HepG2 (cell line): ENCODE measurements around the gene CD7. TPM values are rescaled to one million over a fixed set of nuclear protein-coding genes. Genes with fewer than 3 reads are reported as not detected.
A peak's percentile ranks its signal among the peaks of the same experiment; 100 is the strongest.

Experiments used
- AKNA ChIP-seq: sonication (generic); formaldehyde crosslinking; IDR thresholded peaks from 2 replicates; pipeline ENCODE4 v1.4.0; 2020; ENCODE audit warnings: missing genetic modification reagents, borderline replicate concordance
- DBP ChIP-seq: sonication (generic); formaldehyde crosslinking; IDR thresholded peaks from 2 replicates; pipeline ENCODE4 v1.4.0; 2020; ENCODE audit warnings: missing genetic modification reagents; ENCODE audit errors: not compliant biosample characterization
- DNMT3B ChIP-seq: conservative IDR thresholded peaks from 2 replicates; pipeline ENCODE4 v1.6.1; 2016; ENCODE audit warnings: missing biosample characterization, control low read depth
- KDM5B ChIP-seq: sonication (generic); formaldehyde crosslinking; IDR thresholded peaks from 2 replicates; pipeline ENCODE4 v1.4.0; 2020; ENCODE audit warnings: missing genetic modification reagents, mild to moderate bottlenecking, borderline replicate concordance
- KMT2B ChIP-seq: IDR thresholded peaks from 2 replicates; pipeline ENCODE4 v1.6.1; 2016; ENCODE audit warnings: missing genetic modification reagents, missing compliant biosample characterization
- LRRFIP1 ChIP-seq: sonication (generic); formaldehyde crosslinking; conservative IDR thresholded peaks from 2 replicates; pipeline ENCODE4 v1.4.0; 2020; ENCODE audit warnings: missing genetic modification reagents
- PHF8 ChIP-seq: sonication (generic); formaldehyde crosslinking; IDR thresholded peaks from 2 replicates; pipeline ENCODE4 v1.5.0; 2020; ENCODE audit warnings: missing genetic modification reagents
- PLRG1 ChIP-seq: fragments of 450-650 bp; conservative IDR thresholded peaks from 2 replicates; pipeline ENCODE4 v1.6.1; 2016
- TBX3 ChIP-seq: fragments of 450-650 bp; IDR thresholded peaks from 2 replicates; pipeline ENCODE4 v1.6.1; 2017; ENCODE audit warnings: antibody characterized with exemption, mild to moderate bottlenecking, inconsistent platforms, borderline replicate concordance
- ZBTB20 ChIP-seq: sonication (generic); formaldehyde crosslinking; IDR thresholded peaks from 2 replicates; pipeline ENCODE4 v1.8.1; 2023; ENCODE audit warnings: missing genetic modification reagents, low read depth, mild to moderate bottlenecking, borderline replicate concordance
- ZBTB34 ChIP-seq: sonication (generic); formaldehyde crosslinking; IDR thresholded peaks from 2 replicates; pipeline ENCODE4 v1.8.0; 2022; ENCODE audit warnings: mild to moderate bottlenecking, missing genetic modification reagents
- ZFP91 ChIP-seq: sonication (generic); formaldehyde crosslinking; IDR thresholded peaks from 2 replicates; pipeline ENCODE4 v1.9.0; 2022; ENCODE audit warnings: missing genetic modification reagents, mild to moderate bottlenecking, borderline replicate concordance
- ZNF24 ChIP-seq: fragments of 450-650 bp; IDR thresholded peaks from 2 replicates; pipeline ENCODE4 v1.6.1; 2017; ENCODE audit warnings: antibody characterized with exemption, mild to moderate bottlenecking
- ZNF335 ChIP-seq: sonication (generic); formaldehyde crosslinking; IDR thresholded peaks from 2 replicates; pipeline ENCODE4 v1.4.0; 2020; ENCODE audit warnings: missing genetic modification reagents
- ZSCAN25 ChIP-seq: sonication (generic); formaldehyde crosslinking; IDR thresholded peaks from 2 replicates; pipeline ENCODE4 v1.8.0; 2022; ENCODE audit warnings: mild to moderate bottlenecking, missing genetic modification reagents
- polyA plus RNA-seq, 8 experiments: library from polyadenylated mRNA; depleted of rRNA in 3 of 8; stranded (reverse) in 7 of 8; unstranded in 1 of 8; fragments of >200 nt; fragmentation: Illumina TruSeq in 4 of 8; extraction: Trizol in 4 of 8; gene quantifications; 2 replicates each; pipeline versions ENCODE4 v1.2.1 to v1.2.3, GENCODE V29; 2011 to 2016; ENCODE audit warnings: low read depth in 4 of 8, missing spikeins in 1 of 8, mixed read lengths in 1 of 8; ENCODE audit not compliant: insufficient read depth in 1 of 8
- total RNA-seq, 5 experiments: library from RNA; depleted of rRNA; stranded (reverse); fragments of >200 nt; fragmentation: Illumina TruSeq; extraction: Trizol; gene quantifications; 2 replicates each; pipeline ENCODE4 v1.2.3, GENCODE V29; 2016; ENCODE audit warnings: low read depth in 1 of 5

CD7 gene
- total and polyA plus RNA-seq, 2 of the 13 experiments (the other 11 are each of a cell fraction or from before 2014, with no cell fraction given): 67.6 to 76.4 TPM

GRCh38 chr17:82346342-82347300, 29.2 kb upstream of the CD7 start (continued):
- TF ChIP-seq PLRG1 (no peak), ZBTB20 (peak; percentile 89), ZFP91 (peak; percentile 54; the same call in 1 of the 2 replicates), AKNA (CRISPR knock-in tag) (peak; percentile 35; the same call in 1 of the 2 replicates), TBX3 (peak; percentile 91; the same call in 1 of the 2 replicates), ZBTB34 (CRISPR knock-in tag) (peak; percentile 90), ZNF24 (no peak), DNMT3B (CRISPR knock-in tag) (peak; percentile 97; the same call in 1 of the 2 replicates), KMT2B (peak; percentile 52; the same call in 1 of the 2 replicates), ZSCAN25 (CRISPR knock-in tag) (peak; percentile 97), DBP (no peak), PHF8 (CRISPR knock-in tag) (peak; percentile 30; the same call in 1 of the 2 replicates), LRRFIP1 (CRISPR knock-in tag) (no peak), KDM5B (CRISPR knock-in tag) (peak; percentile 64; the same call in 1 of the 2 replicates), ZNF335 (CRISPR knock-in tag) (peak; percentile 65; the same call in 1 of the 2 replicates)
